ENCODE results near the gene KCTD21. TPM values are rescaled to one million over a fixed set of nuclear protein-coding genes. Genes with fewer than 3 reads are reported as not detected.
A peak's percentile ranks its signal among the peaks of the same experiment; 100 is the strongest.
"Not testable (repeated sequence)": the region's sequence is repeated elsewhere in the genome, so short reads cannot be mapped to it uniquely, and the experiment has no call there.

Gene KCTD21
- total RNA-seq, 2 donors from 2014 or later: 22.4 to 31.8 TPM

DNA sequence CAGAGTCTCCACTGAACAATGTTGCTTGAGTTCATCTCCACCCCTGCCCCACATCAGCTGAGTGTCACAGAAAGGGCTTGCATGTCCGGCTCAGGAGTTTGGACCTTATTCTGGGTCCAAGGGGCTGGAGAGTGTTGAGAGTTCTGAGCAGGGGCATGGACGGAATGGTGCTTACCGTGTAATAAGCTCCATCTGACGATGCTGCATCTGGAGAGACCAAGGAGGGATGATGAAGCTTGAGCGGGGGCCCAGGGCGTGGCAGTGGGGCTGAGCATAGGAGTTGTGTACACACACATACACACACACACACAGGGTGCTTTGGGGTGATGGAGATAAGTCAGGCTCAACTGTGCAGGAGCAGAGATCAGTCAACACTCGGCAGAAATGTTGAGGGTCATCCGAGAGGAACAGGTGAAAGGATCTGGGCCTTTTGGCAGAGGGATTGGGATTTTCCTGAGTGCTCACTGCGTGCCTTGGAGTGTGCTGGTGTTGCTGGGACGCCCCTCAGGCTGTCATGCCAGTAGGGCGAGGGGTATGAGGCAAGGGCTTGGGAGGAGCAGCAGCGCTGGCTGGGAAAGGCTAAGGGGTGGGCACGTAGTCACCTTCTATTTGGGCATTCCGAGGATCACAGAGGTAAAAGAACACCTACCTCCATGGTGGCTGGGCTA is 2.6 kb upstream of the KCTD21 start:
- ATAC-seq (replicated peaks in 1 of 2) (no peak), DNase-seq (no peak)
- Mint-ChIP-seq H3K4me3 (peak overlapping the region; percentile 90 to 98), H3K27ac (no peak overlapping the region), H3K36me3 (ENCODE audit: insufficient read depth in 2 of 2) (peaks cover 8 to 16% of the 10 kb centered on the region in 2 donors), H3K4me1 (ENCODE audit: low read depth) (peaks cover 73% of the 10 kb centered on the region), H3K9me3 (no peaks in the 10 kb centered on the region), H3K27me3 (ENCODE audit: low read depth) (no peaks in the 10 kb centered on the region)

DNA sequence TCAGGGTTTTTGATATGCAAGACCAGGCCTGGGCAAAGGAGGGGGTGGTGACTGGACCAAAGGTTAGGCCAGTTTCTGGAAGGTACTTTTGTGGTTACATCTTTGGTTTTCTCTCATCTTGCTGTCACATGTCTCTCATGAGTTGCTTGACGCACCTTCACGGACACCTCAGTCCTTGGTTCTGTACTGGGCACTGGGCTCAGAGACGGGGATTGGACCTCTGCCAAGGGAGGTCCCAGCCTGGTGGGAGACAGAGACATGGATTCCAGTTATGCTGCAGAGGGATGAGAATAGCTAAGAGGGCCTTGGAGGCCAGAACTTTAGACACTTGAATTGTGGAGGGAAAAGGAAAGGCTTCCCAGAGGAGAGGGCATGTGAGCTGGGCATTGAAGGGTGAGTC is 1.9 kb upstream of the KCTD21 start:
- Mint-ChIP-seq H3K9me3 (no peaks in the 10 kb centered on the region), H3K4me1 (ENCODE audit: low read depth) (peaks cover 77% of the 10 kb centered on the region), H3K27ac (peak overlapping the region; percentile 19), H3K36me3 (ENCODE audit: insufficient read depth in 2 of 2) (peaks cover 8 to 17% of the 10 kb centered on the region in 2 donors), H3K4me3 (peak overlapping the region; percentile 90 to 98), H3K27me3 (ENCODE audit: low read depth) (no peaks in the 10 kb centered on the region)
- no peak for ATAC-seq (replicated peaks in 1 of 2)
- no peak for DNase-seq

DNA sequence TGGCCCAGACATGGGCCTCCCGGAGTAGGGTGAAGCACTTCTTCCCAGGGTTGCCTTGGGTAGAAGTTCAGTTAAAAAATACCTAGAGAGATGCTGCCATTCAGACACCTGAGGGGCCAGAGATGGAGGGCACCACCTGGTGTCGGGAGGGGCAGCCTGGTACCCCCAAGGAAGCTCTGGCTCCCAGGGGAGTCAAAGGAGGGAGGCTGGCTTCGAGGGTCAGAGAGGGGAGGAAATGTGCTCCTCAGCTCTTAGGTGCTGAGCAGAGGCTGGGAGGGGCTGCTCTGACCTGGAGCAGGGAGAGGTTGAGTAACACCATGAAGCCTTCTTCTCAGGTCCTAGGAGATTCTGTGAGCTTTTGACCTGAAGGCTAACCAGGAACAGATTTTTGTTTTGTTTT is 1.4 kb upstream of the KCTD21 start:
- ATAC-seq (replicated peaks in 1 of 2) (no peak), DNase-seq (no peak)
- H3K4me1 Mint-ChIP-seq (ENCODE audit: low read depth): peaks cover 74% of the 10 kb centered on the region
- H3K36me3 Mint-ChIP-seq (ENCODE audit: insufficient read depth in 2 of 2): peaks cover 8 to 17% of the 10 kb centered on the region in 2 donors
- H3K9me3 Mint-ChIP-seq: no peaks in the 10 kb centered on the region
- no peaks in the 10 kb centered on the region for H3K27me3 Mint-ChIP-seq (ENCODE audit: low read depth)
- peak overlapping the region; percentile 90 to 98 for H3K4me3 Mint-ChIP-seq
- H3K27ac Mint-ChIP-seq: peak overlapping the region; percentile 64

DNA sequence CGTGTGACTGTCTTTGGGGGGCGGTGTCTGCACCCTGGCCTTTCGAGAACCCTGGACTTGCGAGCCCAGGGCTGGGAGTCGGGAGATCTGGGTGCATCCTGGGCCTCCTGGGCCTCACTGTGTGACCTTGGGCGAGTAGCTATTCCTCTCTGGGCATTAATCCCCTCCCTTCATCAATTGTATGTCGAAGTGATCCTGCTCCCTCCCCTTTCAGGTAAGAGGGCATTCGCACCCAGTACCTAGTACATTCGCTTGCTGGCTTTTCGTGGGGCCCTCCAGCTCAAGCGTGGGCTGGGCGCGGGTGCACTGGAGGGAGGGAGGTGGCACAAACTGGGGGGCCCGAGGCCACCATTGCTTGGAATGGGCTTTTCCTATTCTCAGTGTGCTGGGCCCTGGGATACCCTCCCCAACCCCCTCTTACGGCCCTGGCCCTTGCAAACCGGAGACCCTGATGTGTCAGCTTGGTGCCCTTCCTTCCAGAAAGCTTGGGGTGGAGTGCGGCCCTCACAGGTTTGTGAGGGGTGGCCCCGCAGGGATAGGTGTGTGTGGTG is 823 bp upstream of the KCTD21 start:
- Mint-ChIP-seq H3K27me3 (ENCODE audit: low read depth) (no peaks in the 10 kb centered on the region), H3K4me3 (peak overlapping the region; percentile 90 to 98), H3K4me1 (ENCODE audit: low read depth) (peaks cover 72% of the 10 kb centered on the region), H3K9me3 (no peaks in the 10 kb centered on the region), H3K27ac (peak overlapping the region; percentile 64), H3K36me3 (ENCODE audit: insufficient read depth in 2 of 2) (peaks cover 5 to 17% of the 10 kb centered on the region in 2 donors)
- DNase-seq (no peak), ATAC-seq (replicated peaks in 1 of 2) (no peak)

DNA sequence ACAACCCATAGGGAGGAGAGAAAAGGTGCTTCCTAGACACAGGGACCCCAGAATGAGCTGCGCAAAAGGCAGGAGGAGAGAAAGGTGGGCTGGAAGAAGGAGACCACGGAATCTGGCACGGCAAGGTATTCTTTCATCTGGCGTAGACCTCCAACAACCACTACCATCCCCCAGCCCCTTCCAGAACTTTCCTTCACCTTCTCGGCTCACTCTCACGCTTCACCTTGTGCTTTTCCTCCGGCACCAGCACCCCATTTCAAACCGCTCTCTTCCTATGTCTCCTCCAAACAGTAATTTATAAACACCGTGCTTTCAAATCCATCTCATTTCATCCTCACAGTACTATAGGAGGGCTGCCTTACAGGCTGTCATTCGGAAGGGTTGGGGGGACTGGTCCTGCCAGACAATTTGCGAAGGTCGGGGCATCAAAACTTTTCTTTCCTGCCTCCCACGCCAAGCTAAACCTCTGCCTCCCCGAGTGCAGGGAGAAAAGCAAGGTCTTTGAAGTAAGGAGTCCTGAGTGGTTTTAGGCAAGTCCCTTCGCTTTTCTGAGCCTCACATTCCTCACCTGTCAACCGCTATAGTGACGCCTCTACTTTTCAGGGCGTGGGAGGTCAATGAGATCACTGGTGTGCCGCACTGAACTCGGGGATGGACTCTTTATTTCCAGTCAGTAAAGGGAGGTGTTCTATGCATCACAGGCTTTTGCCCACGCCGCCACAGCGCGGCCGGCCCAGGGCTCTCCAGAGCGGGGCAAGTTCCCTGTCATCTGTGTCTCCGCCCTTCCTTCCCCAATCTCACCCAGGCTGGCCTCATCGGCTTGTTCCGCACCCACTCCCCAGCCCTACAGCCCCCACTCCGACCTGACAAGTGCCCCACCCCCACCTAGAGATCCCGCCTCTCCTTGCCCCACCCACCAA is 800 bp downstream of the KCTD21 start:
- Mint-ChIP-seq H3K4me1 (ENCODE audit: low read depth) (peaks cover 56% of the 10 kb centered on the region), H3K27ac (peak overlapping the region; percentile 97), H3K36me3 (ENCODE audit: insufficient read depth in 2 of 2) (peaks cover 3 to 15% of the 10 kb centered on the region in 2 donors), H3K4me3 (peak overlapping the region; percentile 90 to 98), H3K27me3 (ENCODE audit: low read depth) (no peaks in the 10 kb centered on the region), H3K9me3 (no peaks in the 10 kb centered on the region)
- DNase-seq (peak; percentile 84 to 88), ATAC-seq (replicated peaks in 1 of 2) (peak; percentile 77 to 80)

DNA sequence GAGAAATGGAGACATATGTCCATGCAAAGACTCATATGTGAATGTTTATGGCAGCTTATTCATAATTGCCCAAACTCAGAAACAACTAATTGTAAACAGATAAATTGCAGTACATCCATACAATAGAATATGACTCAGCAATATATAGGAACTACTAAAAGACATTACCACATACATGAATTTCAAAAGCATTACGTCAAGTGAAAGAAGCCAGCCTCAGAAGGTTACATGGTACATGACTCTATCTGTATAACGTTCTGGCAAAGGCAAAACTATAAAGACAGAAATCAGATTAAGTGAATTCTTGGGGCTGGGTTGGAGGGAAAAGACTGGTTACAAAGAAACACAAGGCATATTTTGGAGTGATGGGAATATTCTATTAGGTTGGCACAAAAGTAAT is 7.2 kb downstream of the KCTD21 start:
- peaks cover 5% of the 10 kb centered on the region in 2 donors for H3K9me3 Mint-ChIP-seq
- no peaks in the 10 kb centered on the region for H3K27me3 Mint-ChIP-seq (ENCODE audit: low read depth)
- DNase-seq (no peak), ATAC-seq (replicated peaks in 1 of 2) (no peak)
- peaks cover 21% of the 10 kb centered on the region for H3K4me1 Mint-ChIP-seq (ENCODE audit: low read depth)
- no peak overlapping the region for H3K4me3 Mint-ChIP-seq
- H3K27ac Mint-ChIP-seq: no peak overlapping the region
- peaks cover 9 to 27% of the 10 kb centered on the region in 2 donors for H3K36me3 Mint-ChIP-seq (ENCODE audit: insufficient read depth in 2 of 2)

DNA sequence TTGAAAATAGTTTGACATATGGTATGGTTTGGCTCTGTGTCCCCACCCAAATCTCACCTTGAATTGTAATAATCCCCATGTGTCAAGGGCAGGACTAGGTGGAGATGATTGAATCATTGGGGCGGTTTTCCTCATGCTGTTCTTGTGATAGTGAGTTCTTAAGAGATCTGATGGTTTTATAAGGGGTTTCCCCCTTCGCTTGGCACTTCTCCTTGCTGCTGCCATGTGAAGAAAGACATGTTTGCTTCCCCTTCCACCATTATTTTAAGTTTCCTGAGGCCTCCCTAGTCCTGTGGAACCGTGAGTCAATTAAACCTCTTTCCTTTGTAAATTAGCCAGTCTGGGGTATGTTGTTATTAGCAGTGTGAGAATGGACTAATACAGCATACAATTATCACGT is 7.7 kb downstream of the KCTD21 start:
- no peak overlapping the region for H3K27ac Mint-ChIP-seq
- ATAC-seq (replicated peaks in 1 of 2) (no peak), DNase-seq (no peak)
- H3K36me3 Mint-ChIP-seq (ENCODE audit: insufficient read depth in 2 of 2): peaks cover 10 to 25% of the 10 kb centered on the region in 2 donors
- H3K27me3 Mint-ChIP-seq (ENCODE audit: low read depth): no peaks in the 10 kb centered on the region
- no peak overlapping the region for H3K4me3 Mint-ChIP-seq
- peaks cover 16% of the 10 kb centered on the region for H3K4me1 Mint-ChIP-seq (ENCODE audit: low read depth)
- peaks cover 7% of the 10 kb centered on the region in 2 donors for H3K9me3 Mint-ChIP-seq

DNA sequence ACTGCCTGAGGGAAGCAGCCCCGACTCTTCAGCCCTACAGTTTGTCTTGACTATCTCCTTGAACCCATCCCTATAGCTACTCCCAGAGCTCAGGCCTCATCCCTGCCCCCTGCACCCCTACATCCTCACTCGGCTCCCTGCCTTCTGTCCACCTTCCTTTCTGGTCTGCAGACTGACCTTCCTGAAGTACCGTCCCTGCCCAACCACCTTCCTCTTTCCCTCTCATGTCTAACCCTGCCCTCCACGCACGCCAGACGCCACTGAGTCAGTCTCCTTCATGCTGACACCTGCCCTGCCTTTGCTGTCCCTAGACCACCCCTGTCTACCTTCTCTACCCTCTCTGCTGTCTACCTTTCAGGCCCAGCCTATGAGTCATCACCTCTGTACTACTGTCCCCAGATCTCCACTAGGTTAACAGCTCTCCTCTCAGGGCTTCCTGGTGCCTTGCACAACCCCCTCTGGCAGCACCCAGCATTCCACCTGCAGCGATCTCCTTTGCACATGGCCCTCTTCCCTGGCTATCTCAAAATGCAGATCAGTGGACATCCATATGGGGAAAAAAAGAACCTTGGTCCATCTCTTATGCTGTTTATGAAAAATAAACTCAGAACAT is 8.9 kb downstream of the KCTD21 start:
- no peak for DNase-seq
- ATAC-seq (replicated peaks in 1 of 2): no peak
- H3K27ac Mint-ChIP-seq: no peak overlapping the region

DNA sequence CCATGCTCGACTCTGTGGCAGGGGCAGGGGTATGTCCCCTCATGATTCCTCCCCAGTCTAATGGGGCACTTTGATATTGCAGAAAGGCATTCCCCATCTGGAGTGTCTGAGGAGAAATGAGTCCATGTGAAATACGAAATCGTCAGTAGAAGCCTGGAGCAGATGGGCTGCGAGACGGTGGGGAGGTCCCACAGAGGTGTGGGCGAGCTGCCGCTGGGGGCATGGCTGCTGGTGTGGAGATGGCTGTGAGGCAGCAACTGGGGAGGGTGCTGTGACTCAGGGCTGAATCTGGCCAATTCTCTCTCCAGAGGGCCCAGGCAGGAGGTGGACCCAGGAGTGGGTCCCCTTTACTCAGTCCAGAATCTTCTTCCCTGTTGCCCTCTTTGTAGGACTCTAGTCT is 11.2 kb downstream of the KCTD21 start:
- peaks cover 7% of the 10 kb centered on the region in 2 donors for H3K9me3 Mint-ChIP-seq

More for the DNA sequence above, 8.9 kb downstream of the KCTD21 start:
- Mint-ChIP-seq H3K4me1 (ENCODE audit: low read depth) (peaks cover 8% of the 10 kb centered on the region), H3K36me3 (ENCODE audit: insufficient read depth in 2 of 2) (peaks cover 10 to 24% of the 10 kb centered on the region in 2 donors), H3K4me3 (no peak overlapping the region), H3K27me3 (ENCODE audit: low read depth) (no peaks in the 10 kb centered on the region), H3K9me3 (peaks cover 7% of the 10 kb centered on the region in 2 donors)

DNA sequence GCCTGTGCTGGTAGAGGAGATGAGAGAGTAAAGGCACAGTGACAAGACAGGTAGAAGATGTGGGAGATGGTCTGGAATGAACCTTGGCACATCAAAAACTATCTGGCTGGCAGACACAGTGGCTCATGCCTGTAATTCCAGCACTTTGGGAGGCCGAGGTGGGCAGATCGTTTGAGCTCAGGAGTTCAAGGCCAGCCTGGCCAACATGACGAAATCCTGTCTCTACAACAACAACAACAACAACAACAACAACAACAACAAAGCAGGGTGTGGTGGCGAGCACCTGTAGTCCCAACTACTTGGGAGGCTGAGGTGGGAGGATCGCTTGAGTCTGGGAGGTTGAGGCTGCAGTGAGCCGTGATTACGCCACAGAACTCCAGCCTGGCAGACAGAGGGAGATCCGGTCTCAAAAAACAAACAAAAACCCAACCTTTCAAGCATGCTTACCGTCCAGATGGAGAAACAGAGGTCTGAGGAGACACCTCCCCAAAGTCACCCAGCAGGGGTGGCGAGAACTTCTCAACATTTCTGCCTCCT is 11.8 kb downstream of the KCTD21 start:
- Mint-ChIP-seq H3K9me3 (peaks cover 7% of the 10 kb centered on the region in 2 donors), H3K27ac (peak overlapping the region; percentile 10), H3K27me3 (ENCODE audit: low read depth) (no peaks in the 10 kb centered on the region), H3K4me3 (no peak overlapping the region), H3K36me3 (ENCODE audit: insufficient read depth in 2 of 2) (peaks cover 10 to 16% of the 10 kb centered on the region in 2 donors), H3K4me1 (ENCODE audit: low read depth) (peaks cover 7% of the 10 kb centered on the region)
- DNase-seq (no peak), ATAC-seq (replicated peaks in 1 of 2) (no peak)

More for the DNA sequence above, 11.2 kb downstream of the KCTD21 start:
- Mint-ChIP-seq H3K36me3 (ENCODE audit: insufficient read depth in 2 of 2) (peaks cover 10 to 16% of the 10 kb centered on the region in 2 donors), H3K27ac (no peak overlapping the region), H3K27me3 (ENCODE audit: low read depth) (no peaks in the 10 kb centered on the region), H3K4me3 (no peak overlapping the region), H3K4me1 (ENCODE audit: low read depth) (peaks cover 7% of the 10 kb centered on the region)
- ATAC-seq (replicated peaks in 1 of 2): no peak
- DNase-seq: no peak

DNA sequence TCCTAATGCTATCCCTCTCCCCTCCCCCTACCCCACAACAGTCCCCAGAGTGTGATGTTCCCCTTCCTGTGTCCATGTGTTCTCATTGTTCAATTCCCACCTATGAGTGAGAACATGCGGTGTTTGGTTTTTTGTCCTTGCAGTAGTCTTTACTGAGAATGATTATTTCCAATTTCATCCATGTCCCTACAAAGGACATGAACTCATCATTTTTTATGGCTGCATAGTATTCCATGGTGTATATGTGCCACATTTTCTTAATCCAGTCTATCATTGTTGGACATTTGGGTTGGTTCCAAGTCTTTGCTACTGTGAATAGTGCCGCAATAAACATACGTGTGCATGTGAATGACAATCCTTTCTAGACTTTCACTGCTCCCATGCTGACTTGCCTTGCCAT is 12.6 kb downstream of the KCTD21 start:
- not testable (repeated sequence) for H3K4me3 Mint-ChIP-seq

DNA sequence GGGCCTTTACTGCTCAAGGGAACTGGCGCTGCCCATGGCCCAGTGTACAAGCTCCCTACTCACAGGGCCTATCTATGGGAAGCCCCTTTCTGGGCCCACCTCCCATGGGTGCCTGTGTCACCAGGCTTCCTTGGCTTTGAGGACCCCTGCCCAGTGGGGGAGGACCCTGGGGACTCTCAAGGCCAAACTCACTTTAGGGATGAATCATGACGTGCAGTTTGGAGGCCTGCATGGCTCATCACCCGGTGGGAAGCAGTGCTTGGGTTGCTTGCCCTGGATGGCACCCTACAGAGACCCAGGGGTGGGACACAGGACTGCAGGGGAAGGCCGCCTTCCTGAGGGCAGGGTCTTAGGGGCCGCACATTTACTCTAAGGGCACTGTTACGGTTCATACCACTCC is 16.5 kb downstream of the KCTD21 start:
- H3K27ac Mint-ChIP-seq: no peak overlapping the region
- H3K4me3 Mint-ChIP-seq: no peak overlapping the region
- ATAC-seq (replicated peaks in 1 of 2): no peak
- H3K4me1 Mint-ChIP-seq (ENCODE audit: low read depth): no peaks in the 10 kb centered on the region
- peaks cover 3% of the 10 kb centered on the region in 2 donors for H3K9me3 Mint-ChIP-seq
- H3K27me3 Mint-ChIP-seq (ENCODE audit: low read depth): no peaks in the 10 kb centered on the region
- no peak for DNase-seq
- peaks cover 6% of the 10 kb centered on the region in 2 donors for H3K36me3 Mint-ChIP-seq (ENCODE audit: insufficient read depth in 2 of 2)

More for the DNA sequence above, 12.6 kb downstream of the KCTD21 start:
- H3K9me3 Mint-ChIP-seq; DNase-seq; H3K27ac Mint-ChIP-seq; ATAC-seq (replicated peaks in 1 of 2); H3K4me1 Mint-ChIP-seq (ENCODE audit: low read depth); H3K27me3 Mint-ChIP-seq (ENCODE audit: low read depth): not testable (repeated sequence)
- H3K36me3 Mint-ChIP-seq (ENCODE audit: insufficient read depth in 2 of 2): peaks cover 9 to 12% of the 10 kb centered on the region in 2 donors
